GM18508 (cell line): ENCODE data around the gene LOXHD1.

Experiments
- ATAC-seq: cut with Tn5 transposase; IDR thresholded peaks from one replicate; pipeline ENCODE4 v1.9.1; 2021; ENCODE audit warnings: moderate number of reproducible peaks; ENCODE audit not compliant: insufficient read depth, unreplicated experiment

The LOXHD1 gene

DNA sequence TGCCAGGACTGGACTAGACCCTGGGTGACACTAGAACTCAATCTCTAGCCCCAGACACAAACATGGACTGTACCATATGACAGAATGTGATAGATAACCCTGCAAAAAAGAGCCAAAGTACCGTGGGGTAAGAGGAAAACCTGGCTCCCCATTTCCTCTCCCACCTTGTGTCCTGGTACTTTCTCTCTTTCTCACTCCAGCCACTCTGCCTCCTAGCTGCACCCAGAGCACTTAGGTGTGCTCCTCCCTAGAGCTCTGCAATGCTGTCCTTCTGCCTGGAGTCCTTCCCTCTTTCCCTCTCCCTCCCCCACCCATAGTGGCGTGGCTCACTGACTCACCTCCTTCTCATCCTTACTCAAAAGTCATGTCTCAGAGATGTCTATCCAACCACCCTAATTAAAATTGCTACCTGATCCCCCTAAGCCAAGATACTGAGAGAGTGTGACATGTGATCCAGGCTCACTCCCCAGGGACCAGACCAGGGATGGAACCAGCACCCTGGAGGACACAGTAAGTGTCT is 171.3 kb downstream of the LOXHD1 start:
- ATAC-seq = no peak

- ATAC-seq = no peak
These were observed 172.0 kb downstream of the LOXHD1 start for GRCh38 chr18:46484971-46485370.

GRCh38 chr18:46482831-46483230 is 174.2 kb downstream of the LOXHD1 start:
- ATAC-seq = no peak

- ATAC-seq = no peak
These were observed 175.2 kb downstream of the LOXHD1 start for GRCh38 chr18:46481847-46482245.

GRCh38 chr18:46481048-46481846 is 175.8 kb downstream of the LOXHD1 start:
- ATAC-seq = no peak

- no peak for ATAC-seq
These were observed 176.8 kb downstream of the LOXHD1 start for GRCh38 chr18:46480226-46480625.

- ATAC-seq = no peak
These were observed 178.2 kb downstream of the LOXHD1 start for GRCh38 chr18:46478796-46479195.

- ATAC-seq = no peak
These were observed 179.5 kb downstream of the LOXHD1 start for GRCh38 chr18:46477425-46478011.

DNA sequence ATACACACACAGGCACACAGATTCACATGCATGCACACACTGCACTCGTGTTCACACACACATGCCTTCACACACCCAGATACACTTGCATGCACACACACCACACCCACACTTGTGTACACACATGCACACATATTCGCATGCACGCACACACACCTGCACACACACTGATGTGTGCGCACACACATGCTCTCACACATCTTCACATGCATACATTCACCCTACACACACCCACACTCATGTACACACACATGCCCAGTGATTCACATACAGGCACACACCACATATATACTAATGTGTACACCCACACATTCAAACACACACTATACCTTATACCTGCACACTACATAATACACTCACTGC is 181.6 kb downstream of the LOXHD1 start:
- no peak for ATAC-seq

DNA sequence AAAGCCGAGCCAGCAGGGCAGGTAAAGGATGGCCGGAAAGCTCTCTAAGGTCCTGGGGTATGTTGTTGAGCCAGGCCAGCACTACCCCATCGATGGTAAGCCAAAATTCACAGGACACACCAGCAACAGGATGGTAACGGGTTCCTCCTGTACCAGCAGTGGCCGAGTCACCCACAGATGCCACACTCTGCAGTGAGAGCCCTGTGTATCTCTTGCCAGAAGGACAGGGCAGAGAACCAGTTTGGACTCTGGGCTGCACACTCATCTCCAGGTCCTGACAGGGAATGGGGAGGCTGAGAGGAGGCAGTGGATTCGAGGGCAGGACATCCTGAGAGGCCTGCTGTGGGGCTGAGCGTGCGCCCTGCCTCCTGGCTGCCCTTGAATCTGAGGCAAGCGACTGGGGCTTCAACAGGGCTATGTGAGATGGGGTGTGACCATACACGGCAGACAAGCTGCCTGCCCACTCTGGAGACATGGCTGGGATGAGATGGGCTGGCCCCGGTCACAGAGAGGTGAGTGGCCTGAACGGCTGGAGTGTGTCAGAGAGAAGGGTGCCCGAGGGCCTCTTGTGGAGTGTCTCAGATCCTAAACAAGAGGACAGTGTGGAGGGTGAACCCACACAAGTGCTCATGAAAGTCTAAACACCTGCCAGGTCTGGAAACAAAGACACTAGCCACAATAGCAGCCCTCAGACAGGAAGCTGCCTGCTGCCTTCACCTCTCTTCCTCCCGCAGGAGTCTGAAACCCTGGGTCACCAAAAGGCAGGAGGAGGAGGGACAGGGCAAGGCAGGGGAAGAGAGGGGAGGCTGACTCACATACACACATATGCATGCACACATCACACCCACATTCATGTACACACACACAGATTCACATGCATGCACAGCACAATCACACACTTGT is 182.3 kb downstream of the LOXHD1 start:
- no peak for ATAC-seq

DNA sequence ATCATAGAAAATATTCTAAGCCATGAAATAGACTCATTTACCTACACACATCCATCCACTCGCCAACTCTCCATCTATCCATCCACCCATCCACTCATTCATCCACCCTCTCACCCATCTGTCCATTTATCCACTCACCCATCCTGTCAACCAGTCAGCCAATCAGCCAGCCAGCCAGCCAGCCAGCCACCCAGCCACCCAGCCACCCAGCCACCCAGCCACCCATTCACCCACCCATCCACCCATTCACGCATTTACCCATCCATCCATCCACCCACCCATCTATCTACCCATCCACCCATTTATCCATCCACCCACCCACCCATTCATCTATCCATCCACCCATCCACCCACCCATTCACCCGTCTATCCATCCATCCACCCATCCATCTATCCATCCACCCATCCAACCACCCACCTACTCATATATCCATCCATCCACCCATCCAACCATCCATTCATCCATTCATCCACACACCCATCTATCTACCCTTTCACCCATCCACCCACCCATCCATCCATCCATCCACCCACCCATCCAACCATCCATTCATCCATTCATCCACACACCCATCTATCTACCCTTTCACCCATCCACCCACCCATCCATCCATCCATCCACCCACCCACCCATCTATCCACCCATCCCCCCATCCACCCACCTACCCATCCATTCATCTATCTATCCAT is 185.1 kb downstream of the LOXHD1 start:
- no peak for ATAC-seq

DNA sequence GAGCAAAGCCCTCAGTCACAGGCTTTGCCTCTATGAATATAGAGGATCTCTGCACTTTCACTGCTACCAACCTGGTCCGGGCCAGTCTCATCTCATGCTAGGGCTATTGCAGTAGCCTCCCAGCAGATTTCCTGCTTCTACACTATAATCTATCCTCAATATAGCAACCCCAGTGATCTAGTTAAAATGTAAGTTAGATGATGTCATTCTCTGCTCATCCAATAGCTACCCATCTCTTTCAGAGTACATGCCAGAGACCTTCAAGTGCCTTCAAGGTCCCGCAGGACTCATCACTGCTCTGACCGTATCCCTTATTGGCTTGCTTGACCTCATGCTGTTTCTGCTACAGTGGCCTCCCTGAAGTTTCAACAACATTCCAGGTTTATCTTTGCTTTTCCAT is 186.3 kb downstream of the LOXHD1 start:
- ATAC-seq = no peak

DNA sequence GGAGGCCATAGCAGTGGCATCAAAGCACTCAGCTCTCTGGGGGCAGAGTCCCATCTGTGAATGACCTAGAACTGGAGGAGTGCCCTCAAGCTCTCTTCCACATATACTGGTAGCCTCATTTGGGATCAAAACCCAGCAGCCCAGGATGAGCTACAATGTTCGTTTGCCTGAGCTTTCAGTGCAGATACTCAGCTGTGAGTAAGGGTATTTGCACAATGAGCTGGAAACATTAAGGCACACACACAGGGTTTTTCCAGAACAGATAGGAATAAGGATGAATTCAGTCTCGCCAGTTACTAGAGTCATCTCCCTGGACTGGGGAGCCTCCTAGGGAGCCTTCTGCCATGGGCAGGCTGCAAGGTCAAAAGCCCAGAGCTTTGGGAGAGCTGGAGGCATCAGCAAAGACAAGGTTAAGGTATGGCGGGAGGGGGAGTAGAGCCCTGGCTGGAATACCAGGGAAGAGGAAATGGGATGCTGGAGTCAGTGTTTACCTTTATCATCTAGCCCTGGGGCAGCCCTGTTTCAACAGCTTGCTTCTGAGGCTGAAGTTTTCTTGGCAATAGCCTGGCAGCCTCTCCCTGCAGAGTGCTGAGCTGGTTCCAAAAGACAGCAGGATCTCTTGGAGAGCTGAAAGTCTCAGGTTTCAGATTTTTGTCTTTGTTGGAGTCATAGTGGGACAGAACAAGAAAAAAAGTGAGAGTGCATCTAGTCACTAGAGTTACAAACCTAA is 187.7 kb downstream of the LOXHD1 start:
- no peak for ATAC-seq

- ATAC-seq = no peak
These were observed 188.4 kb downstream of the LOXHD1 start for GRCh38 chr18:46468426-46469180.

GRCh38 chr18:46466234-46467160 is 190.5 kb downstream of the LOXHD1 start:
- no peak for ATAC-seq

- ATAC-seq = no peak
These were observed 191.9 kb downstream of the LOXHD1 start for GRCh38 chr18:46464926-46465655.

GRCh38 chr18:46462523-46462922 is 194.5 kb downstream of the LOXHD1 start:
- ATAC-seq = no peak
